GM10266 (cell line): ENCODE data around the gene PTGS1.

ENCODE experiments used
- DNase-seq: peaks from one replicate; pipeline ENCODE4 v3.0.0; 2012; ENCODE audit errors: extremely low spot score
- TF ChIP-seq, protein P1 (sequence below): IDR thresholded peaks from 2 replicates; pipeline ENCODE4 v1.5.1; 2012; ENCODE audit warnings: mild to moderate bottlenecking, low read depth; ENCODE audit not compliant: control insufficient read depth, insufficient read depth; ENCODE audit errors: missing control alignments

PTGS1 gene

DNA sequence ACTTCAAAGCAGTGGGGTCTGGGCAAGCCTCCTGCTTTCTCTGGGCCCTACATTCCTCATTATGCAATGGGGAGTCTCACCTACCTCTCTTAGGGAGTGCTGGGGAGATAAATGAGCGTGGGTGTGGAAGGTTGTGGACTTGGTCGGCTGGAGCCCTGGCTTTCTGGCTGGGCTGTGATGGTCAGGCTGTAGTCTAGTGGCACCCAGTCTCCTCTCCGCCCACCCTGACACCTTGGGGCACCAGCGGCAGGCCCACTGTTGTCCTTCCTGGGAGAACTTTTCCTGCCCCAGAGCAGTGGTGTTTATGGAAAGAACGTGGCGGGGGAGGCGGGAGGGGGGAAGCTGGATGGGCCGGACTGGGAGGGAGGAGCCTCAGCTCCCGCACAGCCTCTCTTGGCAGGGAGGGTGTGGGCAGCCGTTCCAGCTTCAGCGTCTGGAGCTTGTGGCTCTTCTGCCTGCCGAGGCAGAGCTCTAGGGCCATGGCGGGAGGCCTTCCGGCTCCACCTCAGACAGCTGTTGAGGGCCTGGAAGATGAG is 4.1 kb downstream of the PTGS1 start:
- DNase-seq = no peak
- TF ChIP-seq, protein P1, sequence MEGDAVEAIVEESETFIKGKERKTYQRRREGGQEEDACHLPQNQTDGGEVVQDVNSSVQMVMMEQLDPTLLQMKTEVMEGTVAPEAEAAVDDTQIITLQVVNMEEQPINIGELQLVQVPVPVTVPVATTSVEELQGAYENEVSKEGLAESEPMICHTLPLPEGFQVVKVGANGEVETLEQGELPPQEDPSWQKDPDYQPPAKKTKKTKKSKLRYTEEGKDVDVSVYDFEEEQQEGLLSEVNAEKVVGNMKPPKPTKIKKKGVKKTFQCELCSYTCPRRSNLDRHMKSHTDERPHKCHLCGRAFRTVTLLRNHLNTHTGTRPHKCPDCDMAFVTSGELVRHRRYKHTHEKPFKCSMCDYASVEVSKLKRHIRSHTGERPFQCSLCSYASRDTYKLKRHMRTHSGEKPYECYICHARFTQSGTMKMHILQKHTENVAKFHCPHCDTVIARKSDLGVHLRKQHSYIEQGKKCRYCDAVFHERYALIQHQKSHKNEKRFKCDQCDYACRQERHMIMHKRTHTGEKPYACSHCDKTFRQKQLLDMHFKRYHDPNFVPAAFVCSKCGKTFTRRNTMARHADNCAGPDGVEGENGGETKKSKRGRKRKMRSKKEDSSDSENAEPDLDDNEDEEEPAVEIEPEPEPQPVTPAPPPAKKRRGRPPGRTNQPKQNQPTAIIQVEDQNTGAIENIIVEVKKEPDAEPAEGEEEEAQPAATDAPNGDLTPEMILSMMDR = no peak

DNA sequence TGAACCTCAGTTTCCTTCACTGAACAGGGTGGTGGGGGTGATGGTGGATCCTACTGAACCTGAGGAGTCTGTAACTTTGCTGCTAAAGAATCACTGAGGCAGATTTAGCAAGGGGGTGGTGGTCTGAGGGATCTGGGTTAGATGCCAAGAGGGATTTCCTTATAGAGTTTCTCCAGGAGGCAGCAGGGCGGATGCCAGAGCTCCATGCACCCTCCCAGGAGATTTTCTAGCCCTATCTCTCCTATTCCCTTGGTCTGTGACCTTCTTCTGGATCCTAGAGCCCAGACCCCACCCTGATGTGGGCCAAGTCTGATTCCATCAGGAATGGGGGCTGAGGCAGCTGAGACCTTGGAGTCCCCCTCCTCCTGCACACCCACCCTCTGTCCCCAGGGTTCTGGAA is 6.0 kb downstream of the PTGS1 start:
- TF ChIP-seq, protein P1 = no peak
- no peak for DNase-seq

DNA sequence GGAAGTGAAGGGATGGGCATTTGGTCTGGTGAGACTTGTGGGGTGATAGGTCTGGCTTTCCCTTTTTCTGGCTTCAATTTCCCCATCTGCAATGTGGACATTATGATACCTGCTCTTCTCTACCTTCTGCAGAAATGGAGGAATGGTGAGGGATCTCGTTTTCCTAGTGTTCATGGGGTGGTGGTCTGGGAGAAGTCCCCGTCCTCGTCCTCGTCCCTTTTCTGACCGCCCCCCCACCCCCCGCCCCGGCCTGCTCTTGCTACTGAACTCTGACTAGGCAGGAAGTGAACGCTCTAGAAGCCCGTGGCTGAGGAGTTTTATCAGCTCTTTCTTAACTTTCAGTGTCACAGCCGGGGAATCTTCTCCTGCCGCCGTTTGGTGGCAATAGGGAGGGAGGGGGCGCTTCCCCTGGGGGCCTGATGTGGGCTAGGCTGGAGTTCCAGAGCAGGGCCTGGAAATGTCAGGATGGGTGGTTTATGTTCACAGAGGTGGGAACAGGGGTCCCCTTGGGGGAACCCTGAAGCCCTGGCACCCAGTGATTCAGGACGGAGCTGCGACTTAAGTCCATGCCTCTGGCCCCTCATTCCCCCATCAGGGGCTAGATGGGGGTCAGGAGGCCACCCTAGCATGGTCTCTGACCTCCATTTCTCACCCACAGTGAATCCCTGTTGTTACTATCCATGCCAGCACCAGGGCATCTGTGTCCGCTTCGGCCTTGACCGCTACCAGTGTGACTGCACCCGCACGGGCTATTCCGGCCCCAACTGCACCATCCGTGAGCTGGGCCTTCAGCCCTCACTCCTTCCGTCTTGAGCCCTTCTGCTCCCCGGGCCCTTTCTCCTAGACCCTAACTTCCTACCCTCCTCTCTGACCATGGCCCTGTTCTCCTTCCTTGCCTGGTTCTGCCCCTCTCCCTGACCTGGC is 6.7 kb downstream of the PTGS1 start:
- TF ChIP-seq, protein P1 = no peak
- no peak for DNase-seq

DNA sequence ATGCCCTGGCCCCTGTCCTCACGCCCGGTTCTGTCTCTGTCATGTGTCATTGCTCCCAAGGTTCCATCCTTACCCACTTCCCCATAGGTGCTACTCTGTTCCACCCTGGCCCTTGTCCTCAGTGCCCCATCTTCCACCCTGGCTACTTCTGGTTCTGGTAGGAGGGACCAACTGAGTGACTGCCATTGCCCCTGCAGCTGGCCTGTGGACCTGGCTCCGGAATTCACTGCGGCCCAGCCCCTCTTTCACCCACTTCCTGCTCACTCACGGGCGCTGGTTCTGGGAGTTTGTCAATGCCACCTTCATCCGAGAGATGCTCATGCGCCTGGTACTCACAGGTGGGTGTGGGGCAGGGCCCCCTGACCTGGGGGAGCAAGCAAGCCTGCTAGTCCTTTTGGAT is 7.4 kb downstream of the PTGS1 start:
- TF ChIP-seq, protein P1 = no peak

DNA sequence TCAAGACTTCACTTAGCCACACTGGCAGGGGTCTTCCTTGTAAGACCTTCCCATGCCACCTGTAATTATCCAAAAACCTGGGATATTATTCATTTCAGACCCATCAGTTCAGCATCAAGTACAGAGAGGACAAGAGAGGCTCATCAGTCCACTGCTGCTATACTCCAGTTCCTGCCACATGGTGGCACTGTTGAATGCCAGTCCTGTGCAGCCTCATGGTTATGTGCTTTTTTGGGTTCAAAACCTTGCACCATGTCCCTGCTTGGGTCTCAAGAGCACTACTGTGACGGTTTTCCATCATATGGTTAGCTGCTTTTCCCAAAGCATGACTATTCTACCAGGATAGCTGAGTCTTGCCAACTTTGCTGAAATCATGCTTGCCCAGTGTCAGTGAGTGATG is 8.5 kb downstream of the PTGS1 start:
- TF ChIP-seq, protein P1 = peak; percentile 39
- DNase-seq = no peak

More for the DNA sequence above, 7.4 kb downstream of the PTGS1 start:
- no peak for DNase-seq

DNA sequence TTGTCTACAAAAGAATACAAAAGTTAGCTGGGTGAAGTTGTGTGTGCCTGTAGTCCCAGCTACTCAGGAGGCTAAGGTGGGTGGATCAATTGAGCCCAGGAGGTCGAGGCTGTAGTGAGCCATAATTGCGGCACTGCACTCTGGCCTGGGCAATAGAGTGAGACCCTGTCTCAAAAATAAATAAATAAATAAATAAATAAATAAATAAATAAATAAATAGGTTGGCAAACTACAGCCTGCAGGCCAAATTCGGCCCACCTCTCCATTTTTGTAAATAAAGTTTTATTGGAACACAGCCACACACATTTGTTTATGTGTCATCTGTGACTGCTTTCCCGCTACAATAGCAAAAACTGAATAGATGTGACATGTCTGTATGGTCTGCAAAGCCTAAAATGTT is 9.5 kb downstream of the PTGS1 start:
- no peak for DNase-seq
- TF ChIP-seq, protein P1 = no peak
